Ovary (tissue), 3 donors: ENCODE data around the gene SHPK.

Experiments used
- CTCF ChIP-seq, 3 donors: fragments of 450-650 bp in 2 of 3; fragments of 200-600 bp in 1 of 3; IDR thresholded peaks; one replicate each; pipeline versions ENCODE4 v1.5.1 to v1.8.0; 2016 to 2022; ENCODE audit warnings: antibody characterized with exemption in 3 of 3, mild to moderate bottlenecking in 1 of 3
- POLR2A ChIP-seq: fragments of 450-650 bp; IDR thresholded peaks from one replicate; pipeline ENCODE4 v1.6.1; 2017; ENCODE audit warnings: antibody characterized with exemption, mild to moderate bottlenecking, moderate library complexity
- donor health status: DM: no; HTN: no; CAD: no.

- TF ChIP-seq CTCF (IDR thresholded peaks at IDR 0.05): no peak
- TF ChIP-seq POLR2A: no peak
These were observed 22.9 kb upstream of the SHPK start for GRCh38 chr17:3658784-3659449.
